GM12891 (cell line): ENCODE results near the gene PPP1R2.

Experiments used
- DNase-seq: peaks from one replicate; pipeline ENCODE4 v3.0.0; 2011; ENCODE audit warnings: low spot score; ENCODE audit not compliant: insufficient read length
- FAIRE-seq: peaks from 2 replicates; lab custom pipeline; 2011; peaks lifted over from hg19 to GRCh38; lab: Jason Lieb, UNC
- PAX5 ChIP-seq: IDR thresholded peaks from 2 replicates; pipeline ENCODE4 v1.6.1; 2011; ENCODE audit warnings: low read length, moderate library complexity, mild to moderate bottlenecking; ENCODE audit not compliant: insufficient read depth, severe bottlenecking
- POLR2A ChIP-seq: IDR thresholded peaks from 2 replicates; pipeline ENCODE4 v1.6.1; 2011; ENCODE audit warnings: low read depth, low read length, control low read depth
- POLR2AphosphoS5 ChIP-seq: IDR thresholded peaks from 2 replicates; pipeline ENCODE4 v1.6.1; 2011; ENCODE audit warnings: low read depth, low read length, control low read depth
- POU2F2 ChIP-seq: IDR thresholded peaks from 2 replicates; pipeline ENCODE4 v1.6.1; 2011; ENCODE audit warnings: low read depth, mild to moderate bottlenecking, control low read depth, low read length, moderate library complexity
- SPI1 ChIP-seq: IDR thresholded peaks from 2 replicates; pipeline ENCODE4 v1.6.1; 2011; ENCODE audit warnings: low read depth, low read length, control low read depth
- TAF1 ChIP-seq: IDR thresholded peaks from 2 replicates; pipeline ENCODE4 v1.6.1; 2011; ENCODE audit warnings: low read depth, low read length, control low read depth

Gene PPP1R2

GRCh38 chr3:195553268-195553667 lies 10.1 kb upstream of the PPP1R2 start:
- TF ChIP-seq SPI1 (no peak), POLR2A (no peak), PAX5 (no peak), POU2F2 (no peak), TAF1 (no peak), POLR2AphosphoS5 (no peak)

GRCh38 chr3:195551381-195551978 lies 8.4 kb upstream of the PPP1R2 start:
- FAIRE-seq, result no peak
- TF ChIP-seq PAX5, result no peak
- TF ChIP-seq POLR2AphosphoS5, result no peak
- no peak for TF ChIP-seq POU2F2
- TF ChIP-seq SPI1, result no peak
- no peak for TF ChIP-seq POLR2A
- no peak for TF ChIP-seq TAF1
- DNase-seq, result no peak

More at GRCh38 chr3:195553268-195553667, 10.1 kb upstream of the PPP1R2 start:
- no peak for FAIRE-seq
- DNase-seq, result no peak

DNA sequence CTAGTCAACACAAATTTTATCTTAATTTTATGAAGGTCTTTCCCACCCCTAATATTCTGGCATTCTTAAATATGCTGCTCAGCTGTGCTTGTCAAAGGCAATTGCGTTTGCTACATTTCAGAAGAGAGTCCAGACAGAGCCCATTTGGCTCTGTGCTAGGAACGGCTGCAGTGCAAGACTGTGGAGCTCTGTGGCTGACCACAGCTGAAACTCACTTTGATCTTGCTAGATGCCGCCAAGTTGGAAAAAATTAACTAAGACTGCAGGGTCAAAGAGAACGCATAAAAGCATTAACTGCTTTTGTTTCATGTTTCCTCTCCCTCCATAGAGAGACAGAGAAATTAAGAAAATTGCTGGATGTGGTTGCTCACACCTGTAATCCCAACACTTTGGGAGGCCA lies 7.6 kb upstream of the PPP1R2 start:
- FAIRE-seq (no peak), DNase-seq (no peak)
- TF ChIP-seq PAX5 (no peak), POLR2AphosphoS5 (no peak), POLR2A (no peak), POU2F2 (no peak), TAF1 (no peak), SPI1 (no peak)

- no peak for DNase-seq
- FAIRE-seq, result no peak
- TF ChIP-seq PAX5 (no peak), SPI1 (no peak)
Measured at GRCh38 chr3:195549931-195550519, 6.9 kb upstream of the PPP1R2 start.

- DNase-seq (no peak), FAIRE-seq (no peak)
- TF ChIP-seq PAX5, result no peak
- no peak for TF ChIP-seq SPI1
- no peak for TF ChIP-seq TAF1
- no peak for TF ChIP-seq POU2F2
- no peak for TF ChIP-seq POLR2AphosphoS5
- no peak for TF ChIP-seq POLR2A
Measured at GRCh38 chr3:195548987-195549386, 5.9 kb upstream of the PPP1R2 start.

DNA sequence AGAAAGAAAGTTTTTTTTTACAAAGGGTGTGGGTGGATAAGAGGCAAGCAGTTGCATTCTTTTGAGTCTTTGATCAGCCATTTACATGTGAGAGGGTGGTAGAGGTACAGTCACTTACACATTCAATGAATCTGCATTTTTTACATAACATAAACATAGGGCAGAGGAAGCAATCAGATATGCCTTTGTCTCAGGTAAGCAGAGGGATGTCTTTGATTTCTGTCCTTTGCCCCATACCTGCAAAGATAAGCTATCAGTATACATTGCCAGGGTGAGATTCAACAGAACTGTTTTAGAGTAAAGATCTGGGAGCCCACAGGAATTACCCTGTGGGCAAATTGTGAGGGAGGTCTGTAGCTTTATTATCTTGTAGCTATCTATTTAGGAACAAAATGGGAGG lies 5.4 kb upstream of the PPP1R2 start:
- DNase-seq, result no peak
- no peak for TF ChIP-seq PAX5
- TF ChIP-seq SPI1, result no peak
- no peak for TF ChIP-seq TAF1
- no peak for TF ChIP-seq POLR2AphosphoS5
- no peak for TF ChIP-seq POLR2A
- TF ChIP-seq POU2F2, result no peak
- no peak for FAIRE-seq

GRCh38 chr3:195548006-195548405 lies 4.9 kb upstream of the PPP1R2 start:
- DNase-seq, result no peak
- no peak for FAIRE-seq
- TF ChIP-seq POLR2AphosphoS5 (no peak), POLR2A (no peak), TAF1 (no peak), PAX5 (no peak), SPI1 (no peak), POU2F2 (no peak)

DNA sequence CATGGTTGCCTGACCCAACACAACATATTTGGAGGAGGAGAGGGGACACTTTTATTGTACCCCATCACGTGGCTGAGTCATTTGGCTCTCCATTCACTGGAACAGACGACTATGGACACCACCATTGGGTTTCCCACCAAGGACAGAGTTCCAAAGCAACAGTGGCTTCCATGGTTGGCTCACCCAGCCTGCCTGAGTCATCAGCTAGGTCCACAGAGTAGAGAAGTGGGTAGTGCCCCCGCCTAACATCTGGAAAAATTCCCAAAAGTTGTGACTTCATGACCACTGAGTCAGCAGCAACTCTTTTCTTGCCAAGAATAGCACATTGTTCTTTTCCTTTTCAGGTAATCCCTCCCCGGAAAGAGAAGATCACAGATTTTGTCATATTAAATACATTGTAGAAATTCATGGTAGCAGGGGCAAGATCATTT lies 3.0 kb upstream of the PPP1R2 start:
- DNase-seq (no peak), FAIRE-seq (no peak)
- no peak for TF ChIP-seq POU2F2
- TF ChIP-seq SPI1, result no peak
- no peak for TF ChIP-seq PAX5
- no peak for TF ChIP-seq TAF1
- no peak for TF ChIP-seq POLR2AphosphoS5
- TF ChIP-seq POLR2A, result no peak

GRCh38 chr3:195544634-195545033 lies 1.5 kb upstream of the PPP1R2 start:
- DNase-seq (no peak), FAIRE-seq (no peak)
- TF ChIP-seq POU2F2, result no peak
- TF ChIP-seq TAF1, result no peak
- TF ChIP-seq PAX5, result no peak
- no peak for TF ChIP-seq POLR2AphosphoS5

GRCh38 chr3:195544230-195544536 lies 1.1 kb upstream of the PPP1R2 start:
- FAIRE-seq, result no peak
- DNase-seq, result no peak
- no peak for TF ChIP-seq TAF1
- TF ChIP-seq POU2F2, result no peak
- no peak for TF ChIP-seq POLR2AphosphoS5
- TF ChIP-seq PAX5, result no peak
- TF ChIP-seq SPI1, result no peak
- no peak for TF ChIP-seq POLR2A

DNA sequence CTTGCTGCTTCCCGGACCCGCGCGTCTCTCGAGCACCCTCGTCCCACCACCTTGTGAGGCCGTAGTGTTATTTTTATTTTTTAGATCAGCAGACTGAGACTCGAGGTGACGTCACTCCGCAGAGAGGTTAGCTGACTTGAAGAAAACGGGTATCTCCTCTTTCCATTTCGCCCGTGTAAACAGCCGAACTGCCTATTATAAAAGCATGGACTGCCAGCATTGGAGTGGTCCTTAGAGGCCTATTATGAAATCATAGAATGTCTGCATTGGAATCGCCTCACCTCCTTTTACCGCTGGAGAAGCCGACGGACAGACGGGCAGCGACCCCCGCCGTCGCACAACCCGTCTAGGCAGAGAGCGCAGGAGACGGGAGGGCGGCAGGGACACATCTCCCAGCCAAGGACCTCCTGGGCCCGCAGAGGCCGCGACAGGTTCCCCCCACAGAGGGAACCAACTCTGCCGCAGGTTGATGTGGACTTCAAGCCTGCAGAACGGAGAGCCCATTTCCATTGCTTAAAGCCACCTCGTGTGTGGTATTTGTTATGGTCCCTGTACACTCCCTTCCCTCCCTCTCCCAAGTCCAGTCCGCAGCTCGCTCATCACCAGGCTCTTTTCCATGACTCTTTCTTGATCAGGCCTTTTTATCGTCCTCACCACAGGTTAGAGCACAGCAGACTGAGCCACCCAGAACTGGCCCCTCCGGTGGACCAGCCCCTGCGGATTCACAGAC lies 540 bp upstream of the PPP1R2 start:
- FAIRE-seq (no peak), DNase-seq (no peak)
- no peak for TF ChIP-seq POU2F2
